H9 (cell line): ENCODE measurements around the gene STOX1. TPM values are rescaled to one million over a fixed set of nuclear protein-coding genes. Genes with fewer than 3 reads are reported as not detected.

Experiments used
- DNase-seq: peaks from one replicate; pipeline ENCODE4 v3.0.0-alpha.2; 2017
- H2AFZ ChIP-seq: one replicate; pipeline ENCODE4 v1.6.1; 2013; ENCODE audit warnings: mild to moderate bottlenecking, low read length, control low read depth, moderate library complexity
- H2AK5ac ChIP-seq: 2 replicates; pipeline ENCODE4 v1.6.1; 2013; ENCODE audit warnings: low read length, control low read depth, mixed read lengths; ENCODE audit not compliant: insufficient read length
- H2BK120ac ChIP-seq: one replicate; pipeline ENCODE4 v1.6.1; 2013; ENCODE audit warnings: low read depth, mild to moderate bottlenecking, low read length, control low read depth, inconsistent platforms; ENCODE audit not compliant: poor library complexity, severe bottlenecking
- H2BK12ac ChIP-seq: 2 replicates; pipeline ENCODE4 v1.6.1; 2013; ENCODE audit warnings: low read length, control low read depth, mixed read lengths, low read depth; ENCODE audit not compliant: insufficient read length
- H2BK15ac ChIP-seq: 2 replicates; pipeline ENCODE4 v1.6.1; 2013; ENCODE audit warnings: low read depth, low read length, control low read depth
- H2BK20ac ChIP-seq: one replicate; pipeline ENCODE4 v1.6.1; 2013; ENCODE audit warnings: low read depth, mild to moderate bottlenecking, low read length, control low read depth, inconsistent platforms; ENCODE audit not compliant: poor library complexity, severe bottlenecking
- H2BK5ac ChIP-seq: 2 replicates; pipeline ENCODE4 v1.6.1; 2013; ENCODE audit warnings: low read length, control low read depth, mixed read lengths; ENCODE audit not compliant: insufficient read length
- H3K14ac ChIP-seq: 2 replicates; pipeline ENCODE4 v1.6.1; 2013; ENCODE audit warnings: low read length, control low read depth; ENCODE audit not compliant: insufficient read depth
- H3K18ac ChIP-seq: 2 replicates; pipeline ENCODE4 v1.6.1; 2013; ENCODE audit warnings: low read depth, mild to moderate bottlenecking, mixed read lengths, low read length, control low read depth; ENCODE audit not compliant: insufficient read length
- H3K23ac ChIP-seq: 2 replicates; pipeline ENCODE4 v1.6.1; 2013; ENCODE audit warnings: low read length, control low read depth, mixed read lengths, low read depth; ENCODE audit not compliant: insufficient read length
- H3K23me2 ChIP-seq: 2 replicates; pipeline ENCODE4 v1.6.1; 2013; ENCODE audit warnings: low read depth, mild to moderate bottlenecking, mixed read lengths, low read length, control low read depth; ENCODE audit not compliant: insufficient read length, poor library complexity, severe bottlenecking
- H3K27ac ChIP-seq: 2 replicates; pipeline ENCODE4 v1.5.1; 2013; ENCODE audit warnings: low read length, control low read depth, mixed read lengths, low read depth; ENCODE audit not compliant: insufficient read length
- H3K27me3 ChIP-seq: 2 replicates; pipeline ENCODE4 v1.6.1; 2013; ENCODE audit warnings: low read length, control low read depth, inconsistent platforms; ENCODE audit not compliant: insufficient read depth
- H3K4ac ChIP-seq: 2 replicates; pipeline ENCODE4 v1.6.1; 2013; ENCODE audit warnings: low read depth, mild to moderate bottlenecking, control low read depth, inconsistent platforms, low read length, moderate library complexity
- H3K4me1 ChIP-seq: 2 replicates; pipeline ENCODE4 v1.6.1; 2013; ENCODE audit warnings: low read length, control low read depth, inconsistent platforms; ENCODE audit not compliant: insufficient read depth
- H3K4me2 ChIP-seq: 2 replicates; pipeline ENCODE4 v1.6.1; 2013; ENCODE audit warnings: low read length, control low read depth, mixed read lengths; ENCODE audit not compliant: insufficient read length, insufficient read depth
- H3K56ac ChIP-seq: 2 replicates; pipeline ENCODE4 v1.6.1; 2013; ENCODE audit warnings: low read depth, mild to moderate bottlenecking, mixed read lengths, low read length, control low read depth; ENCODE audit not compliant: insufficient read length
- H3K79me1 ChIP-seq: 2 replicates; pipeline ENCODE4 v1.6.1; 2013; ENCODE audit warnings: low read depth, mild to moderate bottlenecking, moderate library complexity, low read length, control low read depth, inconsistent platforms; ENCODE audit not compliant: insufficient read depth, poor library complexity, severe bottlenecking
- H3K79me2 ChIP-seq: 2 replicates; pipeline ENCODE4 v1.6.1; 2013; ENCODE audit warnings: low read length, control low read depth, inconsistent platforms; ENCODE audit not compliant: insufficient read depth
- H3K9ac ChIP-seq: 2 replicates; pipeline ENCODE4 v1.6.1; 2013; ENCODE audit warnings: low read length, control low read depth, mixed read lengths; ENCODE audit not compliant: insufficient read length; ENCODE audit errors: extremely low read depth
- H3K9me3 ChIP-seq: one replicate; pipeline ENCODE4 v1.6.1; 2013; ENCODE audit warnings: low read depth, low read length, inconsistent platforms; ENCODE audit not compliant: control insufficient read depth
- H3T11ph ChIP-seq: one replicate; pipeline ENCODE4 v1.6.1; 2013; ENCODE audit warnings: mild to moderate bottlenecking, low read length, control low read depth, inconsistent platforms
- H4K20me1 ChIP-seq: one replicate; pipeline ENCODE4 v1.6.1; 2013; ENCODE audit not compliant: control insufficient read depth, insufficient read length, insufficient read depth
- H4K5ac ChIP-seq: 2 replicates; pipeline ENCODE4 v1.6.1; 2013; ENCODE audit warnings: low read depth, mild to moderate bottlenecking, mixed read lengths, low read length, control low read depth; ENCODE audit not compliant: insufficient read length
- H4K8ac ChIP-seq: replicated peaks from 2 replicates; pipeline ENCODE4 v1.6.1; 2013; ENCODE audit warnings: low read length, control low read depth, mixed read lengths, low read depth; ENCODE audit not compliant: insufficient read length
- H4K91ac ChIP-seq: 2 replicates; pipeline ENCODE4 v1.6.1; 2013; ENCODE audit warnings: low read depth, mild to moderate bottlenecking, moderate library complexity, mixed read lengths, low read length, control low read depth; ENCODE audit not compliant: insufficient read length
- H3K27ac Mint-ChIP-seq, 3 experiments: 2 replicates in 2 of 3; 3 replicates in 1 of 3; pipeline ENCODE4 v1.8.0; 2020 to 2021; ENCODE audit warnings: mixed read lengths in 3 of 3, mild to moderate bottlenecking in 1 of 3, moderate library complexity in 1 of 3
- H3K27me3 Mint-ChIP-seq: 2 replicates; pipeline ENCODE4 v1.8.0; 2021; ENCODE audit warnings: low read depth, mild to moderate bottlenecking, moderate library complexity, mixed read lengths
- H3K36me3 Mint-ChIP-seq, 3 experiments: 2 replicates in 2 of 3; 3 replicates in 1 of 3; pipeline ENCODE4 v1.8.0; 2020 to 2021; ENCODE audit warnings: low read depth in 3 of 3, mixed read lengths in 3 of 3; ENCODE audit not compliant: insufficient read depth in 1 of 3
- H3K4me1 Mint-ChIP-seq, 2 experiments: 2 replicates each; pipeline ENCODE4 v1.8.0; 2020; ENCODE audit warnings: mixed read lengths in 2 of 2
- H3K4me3 Mint-ChIP-seq, 2 experiments: 2 replicates in 1 of 2; 3 replicates in 1 of 2; pipeline ENCODE4 v1.8.0; 2020 to 2021; ENCODE audit warnings: mild to moderate bottlenecking in 2 of 2, mixed read lengths in 2 of 2, moderate library complexity in 1 of 2
- H3K9me3 Mint-ChIP-seq, 2 experiments: 2 replicates in 1 of 2; 3 replicates in 1 of 2; pipeline ENCODE4 v1.8.0; 2020; ENCODE audit warnings: mild to moderate bottlenecking in 2 of 2, mixed read lengths in 2 of 2, moderate library complexity in 1 of 2
- CTCF ChIP-seq: fragments of 200-600 bp; sonication (generic); conservative IDR thresholded peaks from 3 replicates; pipeline ENCODE4 v1.8.0; 2021; ENCODE audit warnings: antibody characterized with exemption, mild to moderate bottlenecking
- WGBS: extraction: QIAGEN DNeasy Blood & Tissue Kit; methylation state at CpG from one replicate; pipeline ENCODE4 v1.1.7; 2013; ENCODE audit warnings: missing lambda C conversion rate, low lambda C conversion rate, mixed read lengths; ENCODE audit not compliant: insufficient read length; ENCODE audit errors: extremely low coverage; 5-methylcytosine and 5-hydroxymethylcytosine counted together
- total RNA-seq: library from RNA; stranded (reverse); gene quantifications from 2 replicates; pipeline ENCODE4 v1.2.1, GENCODE V29; 2021

STOX1 gene
- total RNA-seq, 1 experiment from 2014 or later = 5.8 TPM

- no peak overlapping the region for H3T11ph ChIP-seq
- no peak overlapping the region for H4K91ac ChIP-seq
- H3K14ac ChIP-seq = no peak overlapping the region
- no peaks in the 10 kb centered on the region for H3K27me3 Mint-ChIP-seq
- H3K4me3 Mint-ChIP-seq = no peak overlapping the region
- no peaks in the 10 kb centered on the region for H3K27me3 ChIP-seq
- H2BK12ac ChIP-seq = no peak overlapping the region
- H2AK5ac ChIP-seq = no peak overlapping the region
- DNase-seq = no peak
- no peak overlapping the region for H3K18ac ChIP-seq
- H3K36me3 Mint-ChIP-seq = peaks cover 31 to 87% (median 68%) of the 10 kb centered on the region in 3 experiments; a peak in 6 of 7 replicates
- no peak overlapping the region for H2BK15ac ChIP-seq
- H3K9ac ChIP-seq = no peak overlapping the region
- no peaks in the 10 kb centered on the region for H3K79me2 ChIP-seq
- no peaks in the 10 kb centered on the region for H3K23me2 ChIP-seq
- no peaks in the 10 kb centered on the region for H4K20me1 ChIP-seq
- H2BK20ac ChIP-seq = no peak overlapping the region
- H4K5ac ChIP-seq = no peak overlapping the region
- H3K56ac ChIP-seq = no peak overlapping the region
- no peaks in the 10 kb centered on the region for H3K4me1 Mint-ChIP-seq
- no peak overlapping the region for H3K27ac ChIP-seq
- no peak overlapping the region for H3K27ac Mint-ChIP-seq
- no peaks in the 10 kb centered on the region for H3K9me3 Mint-ChIP-seq
- WGBS = no CpG with 5 or more reads among the region's 10 CpGs
- no peak overlapping the region for H2AFZ ChIP-seq
- no peaks in the 10 kb centered on the region for H3K9me3 ChIP-seq
- no peak overlapping the region for H4K8ac ChIP-seq
- no peaks in the 10 kb centered on the region for H3K4me1 ChIP-seq
- no peak for TF ChIP-seq CTCF
- no peak overlapping the region for H3K4me2 ChIP-seq
- H2BK5ac ChIP-seq = no peak overlapping the region
- H3K4ac ChIP-seq = no peak overlapping the region
- H3K23ac ChIP-seq = no peak overlapping the region
- no peak overlapping the region for H2BK120ac ChIP-seq
- H3K79me1 ChIP-seq = no peaks in the 10 kb centered on the region
Observed at GRCh38 chr10:68790476-68790875, 36.9 kb upstream of the STOX1 start.
